CD4-positive, alpha-beta T cell (primary cell): ENCODE measurements around the gene TTLL11. TPM values are rescaled to one million over a fixed set of nuclear protein-coding genes. Genes with fewer than 3 reads are reported as not detected.

Source experiments
- ATAC-seq: fragments of 200-7000 bp; cut with Tn5 transposase; one replicate; pipeline ENCODE4 v1.10.0; 2022; ENCODE audit warnings: mild to moderate bottlenecking; ENCODE audit not compliant: poor library complexity
- CTCF ChIA-PET: fragments of 350-600 bp; sonication (Branson Sonifier 250); formaldehyde crosslinking; loops from one replicate; lab custom pipeline; 2021; ENCODE audit warnings: antibody characterized with exemption, inconsistent platforms; lab: Charles Lee
- POLR2A ChIA-PET: fragments of 350-600 bp; sonication (Branson Sonifier 250); formaldehyde crosslinking; loops from one replicate; lab custom pipeline; 2021; ENCODE audit warnings: antibody characterized with exemption, inconsistent platforms; lab: Charles Lee
- DNase-seq, 14 experiments: peaks; one replicate each; pipeline ENCODE4 v3.0.0-alpha.2; 2013 to 2020; ENCODE audit warnings: mixed read lengths in 2 of 14
- H3K27ac ChIP-seq, 2 donors: one replicate each; pipeline versions ENCODE4 v1.5.1 to v1.7.0; 2013; ENCODE audit warnings: low read length in 2 of 2, low read depth in 1 of 2, mild to moderate bottlenecking in 1 of 2
- H3K27me3 ChIP-seq, 2 experiments: 1 replicate in 1 of 2; 2 replicates in 1 of 2; pipeline versions ENCODE4 v1.6.1 to v1.7.0; 2013; ENCODE audit warnings: low read length in 2 of 2, control low read depth in 1 of 2, mild to moderate bottlenecking in 1 of 2, moderate library complexity in 1 of 2; ENCODE audit not compliant: insufficient read depth in 2 of 2, control insufficient read depth in 1 of 2
- H3K36me3 ChIP-seq: one replicate; pipeline ENCODE4 v1.6.1; 2013; ENCODE audit warnings: low read length, control low read depth; ENCODE audit not compliant: insufficient read depth
- H3K4me1 ChIP-seq: one replicate; pipeline ENCODE4 v1.6.1; 2013; ENCODE audit warnings: low read length, control low read depth; ENCODE audit not compliant: insufficient read depth
- H3K4me3 ChIP-seq: one replicate; pipeline ENCODE4 v1.5.1; 2013; ENCODE audit warnings: mild to moderate bottlenecking, low read length, moderate library complexity
- H3K9me3 ChIP-seq, 2 experiments: 1 replicate in 1 of 2; 2 replicates in 1 of 2; pipeline versions ENCODE4 v1.6.1 to v1.7.0; 2013; ENCODE audit warnings: low read length in 2 of 2, mild to moderate bottlenecking in 2 of 2, control low read depth in 1 of 2, moderate library complexity in 1 of 2; ENCODE audit not compliant: control insufficient read depth in 1 of 2, insufficient read depth in 1 of 2
- H3K27ac Mint-ChIP-seq: one replicate; pipeline ENCODE4 v1.8.0; 2020; ENCODE audit warnings: mixed read lengths
- H3K27me3 Mint-ChIP-seq: one replicate; pipeline ENCODE4 v1.8.0; 2021; ENCODE audit warnings: mixed read lengths
- H3K36me3 Mint-ChIP-seq: one replicate; pipeline ENCODE4 v1.8.0; 2021; ENCODE audit warnings: low read depth, mixed read lengths
- H3K4me1 Mint-ChIP-seq: one replicate; pipeline ENCODE4 v1.8.0; 2021; ENCODE audit warnings: low read depth, mixed read lengths
- H3K4me3 Mint-ChIP-seq: one replicate; pipeline ENCODE4 v1.8.0; 2020; ENCODE audit warnings: mild to moderate bottlenecking, mixed read lengths
- H3K9me3 Mint-ChIP-seq: one replicate; pipeline ENCODE4 v1.8.0; 2020; ENCODE audit warnings: mixed read lengths
- intact Hi-C, 2 experiments: fragments of 100-400 bp; cut with DNase I in 1 of 2; cut with micrococcal nuclease in 1 of 2; formaldehyde crosslinking; loops; one replicate each; pipeline versions ENCODE4 v1.15.1 to v1.9.0; 2023 to 2025; cut with DNase I, micrococcal nuclease
- total RNA-seq, 174 experiments: library from RNA in 2 of 174; stranded (reverse) in 2 of 174; gene quantifications; one replicate each; pipeline ENCODE4 v1.2.3 and lab custom pipeline; 2021 to 2026
- TF ChIP-seq, protein P1 (sequence below): fragments of 200-600 bp; IDR thresholded peaks from one replicate; pipeline ENCODE4 v1.8.0; 2022; ENCODE audit warnings: antibody characterized with exemption, mild to moderate bottlenecking

The TTLL11 gene
- total RNA-seq, 2 experiments from 2014 or later = 1.6 to 2.3 TPM

- no peaks in the 10 kb centered on the region for H3K4me1 Mint-ChIP-seq
- H3K27ac ChIP-seq = no peak overlapping the region
- H3K36me3 Mint-ChIP-seq = no peaks in the 10 kb centered on the region
- H3K27me3 Mint-ChIP-seq = no peaks in the 10 kb centered on the region
- ATAC-seq = no peak
- TF ChIP-seq, protein P1, sequence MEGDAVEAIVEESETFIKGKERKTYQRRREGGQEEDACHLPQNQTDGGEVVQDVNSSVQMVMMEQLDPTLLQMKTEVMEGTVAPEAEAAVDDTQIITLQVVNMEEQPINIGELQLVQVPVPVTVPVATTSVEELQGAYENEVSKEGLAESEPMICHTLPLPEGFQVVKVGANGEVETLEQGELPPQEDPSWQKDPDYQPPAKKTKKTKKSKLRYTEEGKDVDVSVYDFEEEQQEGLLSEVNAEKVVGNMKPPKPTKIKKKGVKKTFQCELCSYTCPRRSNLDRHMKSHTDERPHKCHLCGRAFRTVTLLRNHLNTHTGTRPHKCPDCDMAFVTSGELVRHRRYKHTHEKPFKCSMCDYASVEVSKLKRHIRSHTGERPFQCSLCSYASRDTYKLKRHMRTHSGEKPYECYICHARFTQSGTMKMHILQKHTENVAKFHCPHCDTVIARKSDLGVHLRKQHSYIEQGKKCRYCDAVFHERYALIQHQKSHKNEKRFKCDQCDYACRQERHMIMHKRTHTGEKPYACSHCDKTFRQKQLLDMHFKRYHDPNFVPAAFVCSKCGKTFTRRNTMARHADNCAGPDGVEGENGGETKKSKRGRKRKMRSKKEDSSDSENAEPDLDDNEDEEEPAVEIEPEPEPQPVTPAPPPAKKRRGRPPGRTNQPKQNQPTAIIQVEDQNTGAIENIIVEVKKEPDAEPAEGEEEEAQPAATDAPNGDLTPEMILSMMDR = no peak
- ChIA-PET POLR2A (no interaction called here), CTCF (no interaction called here)
- no peaks in the 10 kb centered on the region for H3K9me3 ChIP-seq
- H3K4me3 Mint-ChIP-seq = no peak overlapping the region
- no peaks in the 10 kb centered on the region for H3K9me3 Mint-ChIP-seq
- no peak overlapping the region for H3K4me3 ChIP-seq
- DNase-seq = no peak
- no peaks in the 10 kb centered on the region for H3K27me3 ChIP-seq
- H3K4me1 ChIP-seq = no peaks in the 10 kb centered on the region
- H3K27ac Mint-ChIP-seq = no peak overlapping the region
- no peaks in the 10 kb centered on the region for H3K36me3 ChIP-seq
- intact Hi-C loops = no loop called here
Observed at GRCh38 chr9:121790841-121791240, 302.3 kb downstream of the TTLL11 start.

GRCh38 chr9:121788686-121789366 is 304.3 kb downstream of the TTLL11 start:
- Mint-ChIP-seq H3K36me3 (no peaks in the 10 kb centered on the region), H3K27me3 (no peaks in the 10 kb centered on the region), H3K4me3 (no peak overlapping the region), H3K9me3 (no peaks in the 10 kb centered on the region), H3K4me1 (peaks cover 9% of the 10 kb centered on the region), H3K27ac (no peak overlapping the region)
- H3K27me3 ChIP-seq = no peaks in the 10 kb centered on the region
- H3K4me1 ChIP-seq = peaks cover 10% of the 10 kb centered on the region
- TF ChIP-seq, protein P1 = no peak
- ATAC-seq = no peak
- H3K27ac ChIP-seq = no peak overlapping the region
- POLR2A ChIA-PET = no interaction called here
- CTCF ChIA-PET = no interaction called here
- no peak for DNase-seq
- no peaks in the 10 kb centered on the region for H3K36me3 ChIP-seq
- intact Hi-C loops = no loop called here
- no peaks in the 10 kb centered on the region for H3K9me3 ChIP-seq
- H3K4me3 ChIP-seq = no peak overlapping the region

GRCh38 chr9:121786998-121787422 is 306.1 kb downstream of the TTLL11 start:
- intact Hi-C loops = no loop called here
- Histone ChIP-seq H3K9me3 (no peaks in the 10 kb centered on the region), H3K4me3 (no peak overlapping the region), H3K4me1 (peaks cover 19% of the 10 kb centered on the region), H3K36me3 (no peaks in the 10 kb centered on the region), H3K27ac (no peak overlapping the region), H3K27me3 (no peaks in the 10 kb centered on the region)
- H3K4me3 Mint-ChIP-seq = no peak overlapping the region
- DNase-seq = no peak
- no peak overlapping the region for H3K27ac Mint-ChIP-seq
- H3K27me3 Mint-ChIP-seq = no peaks in the 10 kb centered on the region
- POLR2A ChIA-PET = no interaction called here
- ATAC-seq = no peak
- peaks cover 17% of the 10 kb centered on the region for H3K4me1 Mint-ChIP-seq
- TF ChIP-seq, protein P1 = no peak
- CTCF ChIA-PET = no interaction called here
- H3K36me3 Mint-ChIP-seq = no peaks in the 10 kb centered on the region
- no peaks in the 10 kb centered on the region for H3K9me3 Mint-ChIP-seq
